Smooth muscle cell (in vitro differentiated cells): Measurements from ENCODE around the gene GSK3B. TPM values are rescaled to one million over a fixed set of nuclear protein-coding genes. Genes with fewer than 3 reads are reported as not detected.

Experiments
- DNase-seq: peaks from one replicate; lab custom pipeline; 2025; ENCODE audit not compliant: unreplicated experiment; lab: John Stamatoyannopoulos, UW
- H2AFZ ChIP-seq: fragments of 200-600 bp; sonication (generic); 2 replicates; pipeline ENCODE4 v1.6.0; 2016; ENCODE audit warnings: antibody characterized with exemption, low read depth, mild to moderate bottlenecking
- H3F3A ChIP-seq: fragments of 200-600 bp; sonication (generic); 2 replicates; pipeline ENCODE4 v1.6.0; 2017; ENCODE audit warnings: antibody characterized with exemption, low read depth
- H3K27ac ChIP-seq: fragments of 200-600 bp; sonication (generic); 2 replicates; pipeline ENCODE4 v1.5.1; 2016; ENCODE audit warnings: low read depth, mild to moderate bottlenecking
- H3K27me3 ChIP-seq: fragments of 200-600 bp; sonication (generic); 2 replicates; pipeline ENCODE4 v1.6.1; 2016; ENCODE audit warnings: low read depth, mild to moderate bottlenecking
- H3K36me3 ChIP-seq: fragments of 200-600 bp; sonication (generic); 2 replicates; pipeline ENCODE4 v1.5.1; 2016; ENCODE audit warnings: low read depth
- H3K4me1 ChIP-seq: fragments of 200-600 bp; sonication (generic); 2 replicates; pipeline ENCODE4 v1.5.1; 2016; ENCODE audit warnings: low read depth
- H3K4me2 ChIP-seq: fragments of 200-600 bp; sonication (generic); 2 replicates; pipeline ENCODE4 v1.6.0; 2016; ENCODE audit warnings: mild to moderate bottlenecking
- H3K4me3 ChIP-seq: fragments of 200-600 bp; sonication (generic); 2 replicates; pipeline ENCODE4 v1.5.1; 2016; ENCODE audit warnings: mild to moderate bottlenecking
- H3K79me2 ChIP-seq: fragments of 200-600 bp; sonication (generic); 2 replicates; pipeline ENCODE4 v1.6.0; 2016; ENCODE audit warnings: low read depth, mild to moderate bottlenecking
- H3K9ac ChIP-seq: fragments of 200-600 bp; sonication (generic); 2 replicates; pipeline ENCODE4 v1.6.0; 2016; ENCODE audit warnings: low read depth
- H3K9me3 ChIP-seq: fragments of 200-600 bp; sonication (generic); replicated peaks from 2 replicates; pipeline ENCODE4 v1.5.1; 2016; ENCODE audit warnings: low read depth
- H4K20me1 ChIP-seq: fragments of 200-600 bp; sonication (generic); 2 replicates; pipeline ENCODE4 v1.6.0; 2016; ENCODE audit warnings: low read depth
- CTCF ChIP-seq: fragments of 200-600 bp; sonication (generic); IDR thresholded peaks from 2 replicates; pipeline ENCODE4 v1.5.1; 2017; ENCODE audit warnings: borderline replicate concordance, mild to moderate bottlenecking, antibody characterized with exemption; ENCODE audit not compliant: insufficient read depth, poor library complexity, severe bottlenecking
- WGBS: methylation state at CpG from one replicate; pipeline ENCODE4 v1.1.7; 2016; ENCODE audit warnings: low lambda C conversion rate; 5-methylcytosine and 5-hydroxymethylcytosine counted together
- polyA plus RNA-seq: library from polyadenylated mRNA; unstranded; fragments of >200 nt; fragmentation: Nextera tagmentation; extraction: Ambion mirVana; gene quantifications from 2 replicates; pipeline ENCODE4 v1.2.1, GENCODE V29; 2016
- total RNA-seq: library from RNA; depleted of rRNA; stranded (reverse); fragments of >200 nt; gene quantifications from 2 replicates; pipeline ENCODE4 v1.2.3, GENCODE V29; 2014

The GSK3B gene
- total and polyA plus RNA-seq, 2 experiments from 2014 or later = 27.3 to 61.8 TPM

- Histone ChIP-seq H4K20me1 (no peaks in the 10 kb centered on the region), H3K9ac (no peak overlapping the region), H3K4me3 (no peak overlapping the region), H3F3A (no peaks in the 10 kb centered on the region), H3K27me3 (no peaks in the 10 kb centered on the region), H3K9me3 (no peaks in the 10 kb centered on the region), H3K4me1 (no peaks in the 10 kb centered on the region), H2AFZ (no peak overlapping the region), H3K27ac (no peak overlapping the region), H3K79me2 (no peaks in the 10 kb centered on the region), H3K4me2 (no peak overlapping the region), H3K36me3 (no peaks in the 10 kb centered on the region)
- DNase-seq = no peak
- no peak for TF ChIP-seq CTCF
- WGBS = 79% methylated on average over 2 of the region's 2 CpGs
Measured at GRCh38 chr3:119779731-119780383, 314.4 kb downstream of the GSK3B start.

GRCh38 chr3:119778811-119779210 lies 315.4 kb downstream of the GSK3B start:
- H3K4me1 ChIP-seq = no peaks in the 10 kb centered on the region
- no peak overlapping the region for H3K4me3 ChIP-seq
- no peaks in the 10 kb centered on the region for H3K27me3 ChIP-seq
- no peak overlapping the region for H3K4me2 ChIP-seq
- H3K9me3 ChIP-seq = no peaks in the 10 kb centered on the region
- no peaks in the 10 kb centered on the region for H3K79me2 ChIP-seq
- no peak overlapping the region for H3K27ac ChIP-seq
- no peak overlapping the region for H3K9ac ChIP-seq
- H2AFZ ChIP-seq = no peak overlapping the region
- H3F3A ChIP-seq = no peaks in the 10 kb centered on the region
- H3K36me3 ChIP-seq = no peaks in the 10 kb centered on the region
- no peaks in the 10 kb centered on the region for H4K20me1 ChIP-seq
- TF ChIP-seq CTCF = no peak
- no peak for DNase-seq
- WGBS = 83% methylated on average over 2 of the region's 2 CpGs

GRCh38 chr3:119778176-119778575 lies 316.1 kb downstream of the GSK3B start:
- H3K4me3 ChIP-seq = no peak overlapping the region
- H2AFZ ChIP-seq = no peak overlapping the region
- 100% methylated on average over 1 of the region's 1 CpG for WGBS
- H4K20me1 ChIP-seq = no peaks in the 10 kb centered on the region
- no peak for DNase-seq
- no peaks in the 10 kb centered on the region for H3K4me1 ChIP-seq
- no peaks in the 10 kb centered on the region for H3K27me3 ChIP-seq
- H3K9ac ChIP-seq = no peak overlapping the region
- H3K36me3 ChIP-seq = no peaks in the 10 kb centered on the region
- TF ChIP-seq CTCF = no peak
- no peak overlapping the region for H3K4me2 ChIP-seq
- no peaks in the 10 kb centered on the region for H3K79me2 ChIP-seq
- H3K27ac ChIP-seq = no peak overlapping the region
- no peaks in the 10 kb centered on the region for H3K9me3 ChIP-seq
- no peaks in the 10 kb centered on the region for H3F3A ChIP-seq

GRCh38 chr3:119776304-119776703 lies 317.9 kb downstream of the GSK3B start:
- no peak overlapping the region for H3K9ac ChIP-seq
- no peaks in the 10 kb centered on the region for H3K27me3 ChIP-seq
- H3K36me3 ChIP-seq = no peaks in the 10 kb centered on the region
- H3K4me3 ChIP-seq = no peak overlapping the region
- no peak for DNase-seq
- H3K27ac ChIP-seq = no peak overlapping the region
- H2AFZ ChIP-seq = no peak overlapping the region
- no peak for TF ChIP-seq CTCF
- no peaks in the 10 kb centered on the region for H3K9me3 ChIP-seq
- H3K4me2 ChIP-seq = no peak overlapping the region
- H3K79me2 ChIP-seq = no peaks in the 10 kb centered on the region
- H4K20me1 ChIP-seq = no peaks in the 10 kb centered on the region
- H3K4me1 ChIP-seq = no peaks in the 10 kb centered on the region
- 83% methylated on average over 1 of the region's 1 CpG for WGBS
- H3F3A ChIP-seq = no peaks in the 10 kb centered on the region
